GM21367 (cell line): ENCODE results near the gene MIR17HG.
A peak's percentile ranks its signal among the peaks of the same experiment; 100 is the strongest.
"Not testable (repeated sequence)": the region's sequence is repeated elsewhere in the genome, so short reads cannot be mapped to it uniquely, and the experiment has no call there.

Experiments
- ATAC-seq: cut with Tn5 transposase; IDR thresholded peaks from one replicate; pipeline ENCODE4 v1.9.1; 2021; ENCODE audit not compliant: unreplicated experiment

The MIR17HG gene

DNA sequence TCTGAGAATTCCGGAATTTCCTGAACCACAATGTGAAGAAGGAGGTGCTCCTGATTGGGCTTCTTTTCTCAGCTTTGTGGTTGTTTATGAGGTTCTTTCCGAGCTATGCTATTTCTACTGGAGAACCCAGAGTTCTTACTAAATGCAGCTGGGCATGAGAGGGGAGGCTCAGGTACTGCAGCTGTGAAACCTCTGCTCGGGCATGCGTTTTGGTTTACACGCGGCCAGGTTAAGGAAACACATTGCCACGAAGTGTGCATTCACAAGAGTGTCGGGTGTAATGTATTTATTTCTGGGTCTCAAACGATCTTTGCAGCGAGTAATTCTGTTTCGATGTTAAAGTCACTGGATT is 661 bp upstream of the MIR17HG start:
- peak; percentile 18 for ATAC-seq

- ATAC-seq: peak; percentile 25
Measured at GRCh38 chr13:91347996-91348905, 764 bp downstream of the MIR17HG start.

GRCh38 chr13:91348906-91349435 is 1.5 kb downstream of the MIR17HG start:
- ATAC-seq: peak; percentile 49

DNA sequence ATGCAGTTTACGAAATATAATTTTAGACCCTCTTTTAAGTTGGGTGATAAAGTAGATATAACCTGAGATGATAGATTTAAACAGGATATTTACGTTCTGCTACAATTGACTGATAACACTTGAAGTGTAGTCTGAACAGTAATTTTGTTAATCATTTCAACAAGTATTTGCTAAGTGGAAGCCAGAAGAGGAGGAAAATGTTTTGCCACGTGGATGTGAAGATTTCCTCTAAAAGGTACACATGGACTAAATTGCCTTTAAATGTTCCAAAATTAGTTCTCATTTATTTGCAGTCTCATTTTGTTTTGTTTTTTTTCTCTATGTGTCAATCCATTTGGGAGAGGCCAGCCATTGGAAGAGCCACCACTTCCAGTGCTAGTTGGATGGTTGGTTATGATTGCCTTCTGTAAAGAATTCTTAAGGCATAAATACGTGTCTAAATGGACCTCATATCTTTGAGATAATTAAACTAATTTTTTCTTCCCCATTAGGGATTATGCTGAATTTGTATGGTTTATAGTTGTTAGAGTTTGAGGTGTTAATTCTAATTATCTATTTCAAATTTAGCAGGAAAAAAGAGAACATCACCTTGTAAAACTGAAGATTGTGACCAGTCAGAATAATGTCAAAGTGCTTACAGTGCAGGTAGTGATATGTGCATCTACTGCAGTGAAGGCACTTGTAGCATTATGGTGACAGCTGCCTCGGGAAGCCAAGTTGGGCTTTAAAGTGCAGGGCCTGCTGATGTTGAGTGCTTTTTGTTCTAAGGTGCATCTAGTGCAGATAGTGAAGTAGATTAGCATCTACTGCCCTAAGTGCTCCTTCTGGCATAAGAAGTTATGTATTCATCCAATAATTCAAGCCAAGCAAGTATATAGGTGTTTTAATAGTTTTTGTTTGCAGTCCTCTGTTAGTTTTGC is 2.8 kb downstream of the MIR17HG start:
- ATAC-seq: no peak

DNA sequence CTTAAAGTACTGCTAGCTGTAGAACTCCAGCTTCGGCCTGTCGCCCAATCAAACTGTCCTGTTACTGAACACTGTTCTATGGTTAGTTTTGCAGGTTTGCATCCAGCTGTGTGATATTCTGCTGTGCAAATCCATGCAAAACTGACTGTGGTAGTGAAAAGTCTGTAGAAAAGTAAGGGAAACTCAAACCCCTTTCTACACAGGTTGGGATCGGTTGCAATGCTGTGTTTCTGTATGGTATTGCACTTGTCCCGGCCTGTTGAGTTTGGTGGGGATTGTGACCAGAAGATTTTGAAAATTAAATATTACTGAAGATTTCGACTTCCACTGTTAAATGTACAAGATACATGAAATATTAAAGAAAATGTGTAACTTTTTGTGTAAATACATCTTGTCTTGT is 3.6 kb downstream of the MIR17HG start:
- no peak for ATAC-seq

- ATAC-seq: no peak
Measured at GRCh38 chr13:91351980-91352379, 4.5 kb downstream of the MIR17HG start.

DNA sequence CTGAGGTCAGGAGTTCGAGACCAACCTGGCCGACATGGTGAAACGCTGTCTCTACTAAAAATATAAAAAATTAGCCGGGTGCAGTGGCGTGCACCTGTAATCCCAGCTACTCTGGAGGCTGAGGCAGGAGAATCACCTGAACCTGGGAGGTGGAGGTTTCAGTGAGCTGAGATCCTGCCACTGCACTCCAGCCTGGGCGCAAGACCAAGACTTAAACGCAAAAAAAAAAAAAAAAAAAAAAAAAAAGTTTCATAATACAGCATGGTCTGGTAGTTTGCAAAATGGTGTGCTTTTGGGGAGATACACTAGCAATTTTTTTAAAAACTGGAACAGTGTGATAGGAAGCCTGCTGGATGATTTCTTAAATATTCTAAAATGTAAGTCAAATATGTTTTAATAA is 5.4 kb downstream of the MIR17HG start:
- ATAC-seq: not testable (repeated sequence)

DNA sequence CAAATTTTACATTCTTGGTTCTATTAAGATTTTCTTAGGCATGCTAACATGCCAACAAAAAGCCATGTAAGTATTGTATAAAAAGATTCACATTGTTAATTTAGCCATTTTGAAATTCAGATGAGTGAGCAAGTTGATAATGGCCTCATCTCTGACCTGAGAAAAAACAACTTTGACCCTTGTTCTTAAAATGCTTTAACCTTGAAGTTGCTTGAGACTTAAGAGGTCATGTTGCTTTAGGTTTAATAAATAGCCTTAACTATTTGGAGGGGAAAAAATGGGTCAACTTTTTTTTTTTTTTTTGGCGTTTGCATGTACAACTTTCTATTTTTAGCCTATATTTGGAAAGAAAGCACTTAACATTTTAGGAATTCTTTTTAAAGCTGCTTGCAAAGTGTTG is 6.0 kb downstream of the MIR17HG start:
- ATAC-seq: no peak

GRCh38 chr13:91355099-91355825 is 7.8 kb downstream of the MIR17HG start:
- ATAC-seq: no peak

DNA sequence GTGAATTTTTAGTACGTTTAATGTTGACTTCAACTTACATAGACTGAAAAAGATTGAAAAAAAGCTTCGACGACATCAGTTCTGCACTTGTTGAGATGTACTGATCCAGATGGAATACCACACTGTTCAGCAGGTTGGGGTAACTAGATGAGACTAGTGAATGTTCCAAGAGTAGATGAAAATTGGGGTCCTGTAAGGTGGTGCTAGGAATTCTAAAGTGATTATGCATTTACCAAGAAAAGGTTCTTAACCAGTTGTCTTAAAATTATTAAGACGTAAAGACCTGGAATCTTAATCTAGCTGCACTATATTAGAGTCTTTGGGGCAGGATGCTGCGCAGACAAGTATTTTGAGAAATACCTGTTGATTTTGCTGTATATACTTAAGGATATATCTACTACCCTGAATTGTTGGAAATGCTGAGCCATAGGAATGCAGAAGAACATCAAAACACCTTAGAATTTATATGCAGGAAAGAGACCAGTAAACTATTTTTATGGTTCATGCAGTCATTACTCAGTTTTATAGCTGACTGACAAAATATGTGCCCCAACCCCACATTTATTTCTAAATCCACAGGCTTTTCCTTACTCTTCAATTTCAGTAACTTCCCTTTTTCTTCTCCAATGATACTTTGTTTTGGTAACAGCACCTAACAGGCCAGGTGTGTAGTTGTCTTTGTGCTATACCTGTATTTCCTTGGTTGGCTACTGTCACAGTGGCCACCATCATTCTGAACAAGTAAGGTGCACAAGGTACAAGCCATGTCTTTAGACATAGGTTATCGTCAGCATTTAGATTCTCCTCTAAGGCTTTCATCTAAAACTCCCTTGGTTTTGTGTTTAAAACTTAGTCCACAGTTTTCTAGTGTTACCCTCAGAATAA is 8.6 kb downstream of the MIR17HG start:
- ATAC-seq: no peak

GRCh38 chr13:91356919-91357612 is 9.6 kb downstream of the MIR17HG start:
- no peak for ATAC-seq

DNA sequence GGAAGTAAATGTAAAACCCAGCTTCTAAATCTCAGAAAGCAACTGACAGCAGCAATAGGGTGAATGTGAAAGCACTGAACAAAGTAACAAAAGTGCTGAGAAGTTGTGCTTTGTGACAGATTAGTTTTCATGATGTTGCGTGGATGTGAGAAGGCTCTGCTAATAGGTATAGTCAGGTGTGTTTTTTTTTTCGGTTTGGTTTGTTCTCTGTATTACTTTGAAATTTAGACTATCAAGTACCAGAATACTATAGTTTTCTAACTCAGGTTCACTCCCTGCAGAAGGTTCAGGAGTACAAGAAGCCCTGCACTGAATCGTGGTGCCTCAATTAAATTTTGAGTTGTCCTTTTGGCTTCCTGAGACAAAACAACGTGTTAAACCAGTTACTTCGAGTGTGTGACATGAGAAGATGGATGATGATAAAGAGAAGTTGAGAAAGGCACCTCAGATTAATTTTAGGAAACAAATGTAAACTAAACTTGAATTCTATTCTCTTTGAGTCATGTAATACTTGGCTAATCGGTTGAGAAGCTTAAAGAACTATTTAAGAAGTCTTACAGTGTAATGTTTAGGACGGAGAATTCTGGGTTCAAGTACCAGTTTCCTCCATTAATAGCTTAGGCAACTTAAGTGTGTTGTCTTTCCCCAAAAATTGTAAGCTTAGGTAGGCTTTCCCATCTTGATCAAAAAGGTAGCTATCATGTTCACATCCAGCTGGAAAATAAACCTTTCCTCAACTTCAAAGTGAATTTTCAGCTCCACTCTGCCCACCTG is 10.3 kb downstream of the MIR17HG start:
- no peak for ATAC-seq

DNA sequence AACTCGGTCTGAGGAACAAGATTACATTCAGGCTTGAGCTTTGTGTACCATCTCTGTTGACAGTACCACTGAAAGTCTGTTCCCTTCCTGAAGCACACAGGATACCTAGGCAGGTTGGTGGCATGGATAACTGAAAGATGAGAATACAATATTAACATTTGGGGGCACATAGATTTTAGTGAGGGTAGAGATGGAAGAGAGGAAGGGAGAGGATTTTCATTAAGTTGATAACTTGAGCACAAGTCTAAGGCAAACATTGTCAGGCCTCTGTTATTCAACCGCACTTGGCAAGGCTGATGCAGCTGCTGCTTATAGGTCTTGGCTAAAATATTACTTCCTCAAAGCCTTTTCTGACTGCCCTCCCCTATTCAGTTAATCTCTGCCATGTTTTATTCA is 10.9 kb downstream of the MIR17HG start:
- no peak for ATAC-seq

GRCh38 chr13:91359111-91359510 is 11.6 kb downstream of the MIR17HG start:
- ATAC-seq: no peak

DNA sequence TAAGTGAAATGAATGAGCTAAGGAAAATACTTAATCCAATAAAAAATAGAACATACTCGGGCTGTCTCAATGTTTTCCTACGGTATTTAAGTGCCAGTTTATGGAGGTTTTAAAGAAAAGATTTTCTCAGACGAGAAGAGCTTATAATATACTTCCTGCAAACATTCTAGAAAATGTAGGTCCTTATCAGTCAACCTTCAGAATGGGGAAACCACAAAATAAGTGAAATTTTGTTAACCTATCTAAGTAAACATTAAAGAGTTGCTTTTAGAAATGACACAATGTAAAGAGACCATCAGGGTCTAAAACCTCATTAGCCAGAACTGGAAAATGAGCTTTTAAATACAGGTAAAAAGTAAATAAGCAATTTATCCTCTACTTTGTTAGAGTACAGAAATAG is 12.1 kb downstream of the MIR17HG start:
- ATAC-seq: no peak

DNA sequence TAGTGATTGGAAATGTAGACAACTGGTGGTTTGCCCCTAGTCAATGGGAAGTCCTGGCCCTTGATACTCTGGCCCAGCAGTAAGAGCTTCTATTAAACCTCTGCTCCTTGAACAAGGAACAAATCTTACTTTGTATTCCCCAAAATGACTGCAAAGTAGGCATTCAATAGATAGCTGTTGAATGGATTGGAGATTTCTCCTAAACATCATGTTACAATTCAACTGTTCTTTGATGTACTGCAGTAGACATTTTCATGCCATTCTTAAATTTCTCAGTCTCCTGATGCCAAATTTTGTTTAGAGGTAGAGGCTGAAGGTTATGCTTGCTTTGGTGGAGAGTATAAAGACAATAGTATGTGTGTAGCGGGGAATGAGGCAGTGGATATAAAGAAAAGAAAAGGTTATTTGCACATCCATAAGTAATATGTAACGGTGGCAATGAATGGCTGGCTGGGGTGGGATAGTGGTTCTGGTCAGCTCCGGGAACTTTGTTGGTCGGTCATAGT is 12.8 kb downstream of the MIR17HG start:
- no peak for ATAC-seq

GRCh38 chr13:91361755-91362271 is 14.3 kb downstream of the MIR17HG start:
- no peak for ATAC-seq

DNA sequence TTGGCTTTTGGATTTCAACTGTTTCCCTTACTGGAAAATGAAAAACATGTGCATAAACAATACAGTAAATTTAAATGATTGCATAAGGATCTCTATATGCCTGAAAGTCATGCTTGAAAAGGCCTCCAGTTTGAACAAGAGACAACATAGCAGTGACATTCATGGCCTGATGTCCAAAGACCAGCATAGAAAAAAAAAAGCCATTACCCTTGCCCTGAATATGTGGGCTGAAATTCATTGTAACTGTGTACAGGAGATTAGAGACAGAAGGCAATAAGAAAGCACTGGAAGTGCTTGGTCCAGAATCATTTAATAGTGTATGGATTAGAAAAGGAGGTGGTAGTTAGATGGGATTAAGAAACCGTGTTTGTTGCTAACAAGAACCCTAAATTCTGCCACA is 15.4 kb downstream of the MIR17HG start:
- no peak for ATAC-seq
